H1 (cell line): ENCODE results near the gene SEL1L2. TPM values are rescaled to one million over a fixed set of nuclear protein-coding genes. Genes with fewer than 3 reads are reported as not detected.

Experiments used
- CTCF ChIA-PET: fragments of 300-600 bp; sonication (Branson Sonifier 250); formaldehyde crosslinking; loops from one replicate; lab custom pipeline; 2021; ENCODE audit not compliant: partially characterized antibody; lab: Charles Lee
- POLR2A ChIA-PET: fragments of 300-600 bp; sonication (Branson Sonifier 250); formaldehyde crosslinking; loops from one replicate; lab custom pipeline; 2021; ENCODE audit warnings: inconsistent platforms; ENCODE audit not compliant: partially characterized antibody; lab: Charles Lee
- DNase-seq, 2 experiments: peaks; one replicate each; pipeline versions ENCODE4 v3.0.0 to v3.0.0-alpha.2; 2010 to 2022; ENCODE audit warnings: low spot score in 2 of 2, low read depth in 1 of 2, mixed read lengths in 1 of 2
- FAIRE-seq: peaks from 2 replicates; lab custom pipeline; 2011; peaks lifted over from hg19 to GRCh38; lab: Jason Lieb, UNC
- H2AFZ ChIP-seq: 2 replicates; pipeline ENCODE4 v1.8.1; 2012; ENCODE audit warnings: low read length, inconsistent platforms
- H2AK5ac ChIP-seq: 2 replicates; pipeline ENCODE4 v1.6.1; 2013; ENCODE audit warnings: low read depth, low read length
- H2BK120ac ChIP-seq: replicated peaks from 2 replicates; pipeline ENCODE3; 2013; ENCODE audit warnings: low read depth, low read length, inconsistent platforms
- H2BK12ac ChIP-seq: 2 replicates; pipeline ENCODE4 v1.6.1; 2013; ENCODE audit warnings: low read depth, low read length
- H2BK15ac ChIP-seq: 2 replicates; pipeline ENCODE4 v1.6.1; 2013; ENCODE audit warnings: low read length
- H2BK20ac ChIP-seq: 2 replicates; pipeline ENCODE4 v1.6.1; 2013; ENCODE audit warnings: low read length
- H2BK5ac ChIP-seq: 2 replicates; pipeline ENCODE4 v1.6.1; 2013; ENCODE audit warnings: low read depth, low read length
- H3K14ac ChIP-seq: 2 replicates; pipeline ENCODE4 v1.6.1; 2013; ENCODE audit warnings: inconsistent platforms; ENCODE audit not compliant: insufficient read length
- H3K18ac ChIP-seq: 2 replicates; pipeline ENCODE4 v1.6.1; 2013; ENCODE audit warnings: low read length; ENCODE audit errors: extremely low read depth
- H3K23ac ChIP-seq: 2 replicates; pipeline ENCODE4 v1.6.1; 2013; ENCODE audit warnings: inconsistent platforms; ENCODE audit not compliant: insufficient read length
- H3K23me2 ChIP-seq: 2 replicates; pipeline ENCODE4 v1.6.1; 2013; ENCODE audit warnings: low read depth, low read length
- H3K27ac ChIP-seq: 2 replicates; pipeline ENCODE4 v1.6.1; 2011; ENCODE audit warnings: low read depth, low read length, inconsistent platforms
- H3K27me3 ChIP-seq, 4 experiments: replicated peaks in 1 of 4; 1 replicate in 1 of 4; 2 replicates in 3 of 4; pipeline versions ENCODE4 v1.6.1 to v1.8.1; 2011 to 2013; ENCODE audit warnings: low read length in 3 of 4, mild to moderate bottlenecking in 3 of 4, inconsistent platforms in 2 of 4, mixed read lengths in 2 of 4, moderate library complexity in 1 of 4; ENCODE audit not compliant: control insufficient read depth in 3 of 4, insufficient read depth in 3 of 4; ENCODE audit errors: extremely low read depth in 1 of 4
- H3K36me3 ChIP-seq, 4 experiments: 2 replicates each; pipeline versions ENCODE4 v1.6.1 to v1.8.1; 2011 to 2013; ENCODE audit warnings: mild to moderate bottlenecking in 4 of 4, low read length in 3 of 4, moderate library complexity in 2 of 4, control low read depth in 1 of 4, inconsistent platforms in 1 of 4; ENCODE audit not compliant: insufficient read depth in 4 of 4, control insufficient read depth in 2 of 4
- H3K4ac ChIP-seq: replicated peaks from 2 replicates; pipeline ENCODE3; 2013; ENCODE audit warnings: low read length, low read depth, mixed read lengths, inconsistent platforms; ENCODE audit not compliant: insufficient read length
- H3K4me1 ChIP-seq, 4 experiments: replicated peaks in 1 of 4; 1 replicate in 1 of 4; 2 replicates in 3 of 4; pipeline versions ENCODE4 v1.6.1 to v1.8.1; 2011 to 2013; ENCODE audit warnings: low read length in 3 of 4, inconsistent platforms in 2 of 4, mixed read lengths in 1 of 4; ENCODE audit not compliant: insufficient read depth in 4 of 4, control insufficient read depth in 3 of 4
- H3K4me2 ChIP-seq, 2 experiments: 2 replicates each; pipeline versions ENCODE4 v1.6.1 to v1.8.1; 2011 to 2013; ENCODE audit warnings: low read depth in 2 of 2, low read length in 2 of 2, control low read depth in 1 of 2, inconsistent platforms in 1 of 2, mild to moderate bottlenecking in 1 of 2; ENCODE audit not compliant: insufficient read depth in 1 of 2
- H3K4me3 ChIP-seq, 4 experiments: fragments of 200-600, 300-600 bp in 1 of 4; sonication (generic), shearing (Covaris generic), sonication (Bioruptor Twin) in 1 of 4; 2 replicates each; pipeline versions ENCODE4 v1.5.1 to v1.8.1; 2011 to 2016; ENCODE audit warnings: low read length in 4 of 4, low read depth in 3 of 4, control low read depth in 2 of 4, inconsistent platforms in 2 of 4, mild to moderate bottlenecking in 2 of 4, mixed read lengths in 1 of 4, moderate library complexity in 1 of 4; ENCODE audit not compliant: insufficient read depth in 2 of 4; ENCODE audit errors: extremely low read depth in 1 of 4
- H3K56ac ChIP-seq: replicated peaks from 2 replicates; pipeline ENCODE3; 2013; ENCODE audit warnings: low read depth, mild to moderate bottlenecking, mixed read lengths, low read length, inconsistent platforms; ENCODE audit not compliant: insufficient read length
- H3K79me1 ChIP-seq: 2 replicates; pipeline ENCODE4 v1.6.1; 2013; ENCODE audit warnings: low read depth, low read length, control low read depth
- H3K79me2 ChIP-seq, 2 experiments: 2 replicates each; pipeline versions ENCODE4 v1.6.1 to v1.8.1; 2012 to 2013; ENCODE audit warnings: low read length in 2 of 2, mild to moderate bottlenecking in 2 of 2, inconsistent platforms in 1 of 2; ENCODE audit not compliant: insufficient read depth in 2 of 2, control insufficient read depth in 1 of 2
- H3K9ac ChIP-seq, 4 experiments: replicated peaks in 1 of 4; 1 replicate in 1 of 4; 2 replicates in 3 of 4; pipeline versions ENCODE4 v1.6.1 to v1.8.1; 2011 to 2013; ENCODE audit warnings: low read depth in 3 of 4, low read length in 3 of 4, control low read depth in 2 of 4, mild to moderate bottlenecking in 2 of 4, moderate library complexity in 2 of 4, inconsistent platforms in 1 of 4; ENCODE audit errors: extremely low read depth in 1 of 4
- H3K9me3 ChIP-seq, 2 experiments: 2 replicates each; pipeline versions ENCODE4 v1.6.1 to v1.8.1; 2012 to 2013; ENCODE audit warnings: mild to moderate bottlenecking in 2 of 2, moderate library complexity in 2 of 2, control low read depth in 1 of 2, inconsistent platforms in 1 of 2, low read depth in 1 of 2, low read length in 1 of 2, mixed read lengths in 1 of 2; ENCODE audit not compliant: insufficient read depth in 2 of 2
- H4K20me1 ChIP-seq, 2 experiments: replicated peaks in 1 of 2; 2 replicates each; pipeline versions ENCODE3 to v1.8.1; 2011 to 2013; ENCODE audit warnings: inconsistent platforms in 2 of 2, low read length in 2 of 2, mild to moderate bottlenecking in 1 of 2; ENCODE audit not compliant: insufficient read depth in 2 of 2, control insufficient read depth in 1 of 2
- H4K5ac ChIP-seq: 2 replicates; pipeline ENCODE4 v1.6.1; 2013; ENCODE audit warnings: low read length, low read depth, mixed read lengths, inconsistent platforms; ENCODE audit not compliant: insufficient read length
- H4K8ac ChIP-seq: 2 replicates; pipeline ENCODE4 v1.8.0; 2013; ENCODE audit warnings: mild to moderate bottlenecking, moderate library complexity, low read length, inconsistent platforms; ENCODE audit not compliant: insufficient read depth; ENCODE audit errors: extremely low read depth
- H4K91ac ChIP-seq: replicated peaks from 2 replicates; pipeline ENCODE3; 2013; ENCODE audit warnings: low read length, mixed read lengths, inconsistent platforms; ENCODE audit not compliant: insufficient read length
- CBX5 ChIP-seq: fragments of 300-800, 300-1000 bp; sonication (generic); IDR thresholded peaks from 2 replicates; pipeline ENCODE4 v1.7.1; 2016; ENCODE audit warnings: antibody characterized with exemption, low read length, low read depth
- CEBPB ChIP-seq: IDR thresholded peaks from 2 replicates; pipeline ENCODE4 v1.6.1; 2012; ENCODE audit warnings: low read depth, low read length
- CTBP2 ChIP-seq: IDR thresholded peaks from 2 replicates; pipeline ENCODE4 v1.7.0; 2011; ENCODE audit warnings: borderline replicate concordance, mild to moderate bottlenecking, moderate library complexity, mixed read lengths, low read length; ENCODE audit not compliant: insufficient read depth, insufficient read length
- E2F6 ChIP-seq: IDR thresholded peaks from 2 replicates; pipeline ENCODE4 v1.6.1; 2012; ENCODE audit warnings: inconsistent platforms
- EZH2 ChIP-seq: fragments of 200-600 bp; sonication (generic); IDR thresholded peaks from 2 replicates; pipeline ENCODE4 v1.7.1; 2012; ENCODE audit warnings: low read depth, mild to moderate bottlenecking, moderate library complexity, low read length, inconsistent platforms; ENCODE audit not compliant: severe bottlenecking
- FOSL1 ChIP-seq: IDR thresholded peaks from 2 replicates; pipeline ENCODE4 v1.6.1; 2011; ENCODE audit warnings: mild to moderate bottlenecking, low read depth, low read length, moderate library complexity; ENCODE audit not compliant: insufficient read depth
- RBBP5 ChIP-seq: IDR thresholded peaks from 2 replicates; pipeline ENCODE4 v1.7.1; 2012; ENCODE audit warnings: low read depth, mild to moderate bottlenecking, inconsistent platforms, low read length, moderate library complexity, borderline replicate concordance
- SAP30 ChIP-seq: fragments of 300-600 bp; sonication (generic); IDR thresholded peaks from 2 replicates; pipeline ENCODE4 v1.7.1; 2012; ENCODE audit warnings: low read length, moderate library complexity, mild to moderate bottlenecking, inconsistent platforms; ENCODE audit not compliant: insufficient read depth, insufficient replicate concordance
- SP4 ChIP-seq: IDR thresholded peaks from 2 replicates; pipeline ENCODE4 v1.6.1; 2012; ENCODE audit warnings: low read length, inconsistent platforms
- WGBS, 2 experiments: shearing (Covaris generic) in 1 of 2; methylation state at CpG; one replicate each; pipeline versions ENCODE4 v1.1.6 to v1.1.7; 2013 to 2015; ENCODE audit warnings: low lambda C conversion rate in 2 of 2, mixed read lengths in 2 of 2, inconsistent platforms in 1 of 2, low coverage in 1 of 2, missing lambda C conversion rate in 1 of 2; ENCODE audit not compliant: insufficient replicate concordance in 2 of 2, insufficient coverage in 1 of 2, insufficient read length in 1 of 2; ENCODE audit errors: extremely low coverage in 1 of 2, missing lambda C conversion rate in 1 of 2; 5-methylcytosine and 5-hydroxymethylcytosine counted together
- polyA plus RNA-seq, 7 experiments: library from polyadenylated mRNA; depleted of rRNA in 3 of 7; stranded (reverse) in 5 of 7; unstranded in 2 of 7; fragments of >200 nt in 5 of 7; fragments of 200-250 nt in 2 of 7; gene quantifications; 1 replicate in 5 of 7; 2 replicates in 1 of 7; 4 replicates in 1 of 7; pipeline versions ENCODE4 v1.2.1 to v1.2.3, GENCODE V29; 2011 to 2013; ENCODE audit warnings: missing spikeins in 2 of 7, mixed read lengths in 2 of 7
- total RNA-seq: library from RNA; stranded (reverse); fragmentation: NEBNext Ultra II Directional; extraction: Animal tissue kit (Norgen Biotek cat#: 25700); gene quantifications from 2 replicates; pipeline ENCODE4 v1.2.1, GENCODE V29; 2021

The SEL1L2 gene
- total and polyA plus RNA-seq, 2 of the 8 experiments (the other 6 are each of a cell fraction or from before 2014, with no cell fraction given): not detected

GRCh38 chr20:13824459-13824858 is 166.0 kb downstream of the SEL1L2 start:
- Histone ChIP-seq H4K8ac (no peak overlapping the region), H4K91ac (no peak overlapping the region), H2BK12ac (no peak overlapping the region), H3K14ac (no peak overlapping the region), H4K20me1 (no peaks in the 10 kb centered on the region), H3K27ac (no peak overlapping the region), H3K4ac (no peak overlapping the region), H3K9me3 (no peaks in the 10 kb centered on the region), H2AK5ac (no peak overlapping the region), H2BK120ac (no peak overlapping the region), H3K4me3 (no peak overlapping the region), H3K23me2 (no peaks in the 10 kb centered on the region; the same call in 1 of the 2 replicates), H2BK20ac (no peak overlapping the region), H3K36me3 (no peaks in the 10 kb centered on the region), H3K27me3 (no peaks in the 10 kb centered on the region), H3K56ac (no peak overlapping the region), H3K9ac (no peak overlapping the region), H2BK15ac (no peak overlapping the region), H3K4me1 (0 out of 7 replicates have a peak, but pooled peaks cover 0 to 2% (median 0%) of the 10 kb centered on the region in 4 experiments), H2BK5ac (no peak overlapping the region), H4K5ac (no peak overlapping the region), H3K79me1 (no peaks in the 10 kb centered on the region), H3K23ac (no peak overlapping the region), H3K4me2 (no peak overlapping the region), H2AFZ (no peak overlapping the region), H3K79me2 (no peaks in the 10 kb centered on the region), H3K18ac (no peak overlapping the region)
- POLR2A ChIA-PET: interaction anchor here (1.0 to 1.1 kb wide), 2 partner anchors 35 to 39 kb away, joined by 3 to 5 read pairs; partner anchors contain the start of genes ESF1 and NDUFAF5
- no peak for FAIRE-seq
- no peak for DNase-seq
- CTCF ChIA-PET: interaction anchor here (1.0 to 2.8 kb wide), 7 partner anchors 11 to 230 kb away, joined by 3 to 14 read pairs (median 5); no protein-coding TSS in a partner anchor
- WGBS, 2 experiments: 94% methylated on average over 3 of the region's 3 CpGs; no CpG with 5 or more reads in 1 of the 2 experiments
- TF ChIP-seq SAP30 (no peak), CTBP2 (no peak), CEBPB (no peak), SP4 (no peak), E2F6 (no peak), FOSL1 (no peak), EZH2 (no peak), RBBP5 (no peak), CBX5 (no peak)
